HEK293 (cell line): ENCODE data around the gene SMIM41.

ENCODE experiments used
- YY1 ChIP-seq: fragments of 450-650 bp; formaldehyde crosslinking; IDR thresholded peaks from 2 replicates; pipeline ENCODE4 v1.5.1; 2018; ENCODE audit warnings: missing biosample characterization, missing genetic modification characterization
- ZEB2 ChIP-seq: fragments of 450-650 bp; formaldehyde crosslinking; IDR thresholded peaks from 2 replicates; pipeline ENCODE4 v1.5.1; 2016; ENCODE audit warnings: missing biosample characterization, missing genetic modification characterization
- ZNF324 ChIP-seq: fragments of 450-650 bp; formaldehyde crosslinking; IDR thresholded peaks from 2 replicates; pipeline ENCODE4 v1.5.1; 2016; ENCODE audit warnings: missing biosample characterization, missing genetic modification characterization

GRCh38 chr12:52148464-52149181, 69.1 kb downstream of the SMIM41 start:
- no peak for TF ChIP-seq ZNF324 (tag by site-specific recombination)
- no peak for TF ChIP-seq YY1 (tag by site-specific recombination)
- TF ChIP-seq ZEB2 (tag by site-specific recombination), result no peak
